Caco-2 (cell line): Measurements from ENCODE around the gene TMOD1. TPM values are rescaled to one million over a fixed set of nuclear protein-coding genes. Genes with fewer than 3 reads are reported as not detected.

Experiments
- BruUV-seq: library from RNA; stranded (reverse); fragments of 400-500 nt; replicated peaks from 2 replicates; lab custom pipeline; 2021; lab: Mats Ljungman, UMichigan
- CTCF ChIA-PET: fragments of 300-600 bp; sonication (Branson Sonifier 250); formaldehyde crosslinking; loops from one replicate; lab custom pipeline; 2022; ENCODE audit warnings: antibody characterized with exemption; lab: Charles Lee
- POLR2A ChIA-PET: fragments of 300-600 bp; sonication (Branson Sonifier 250); formaldehyde crosslinking; loops from one replicate; lab custom pipeline; 2022; ENCODE audit warnings: antibody characterized with exemption; lab: Charles Lee
- DNase-seq, 2 experiments: peaks; one replicate each; pipeline versions ENCODE4 v3.0.0 to v3.0.0-alpha.2; 2020 to 2022
- H3K27me3 ChIP-seq: replicated peaks from 2 replicates; pipeline ENCODE4 v1.6.0; 2011; ENCODE audit warnings: low read length; ENCODE audit not compliant: control insufficient read depth, insufficient read depth
- H3K36me3 ChIP-seq: 2 replicates; pipeline ENCODE4 v1.5.1; 2011; ENCODE audit warnings: low read length; ENCODE audit not compliant: control insufficient read depth, insufficient read depth
- H3K4me1 ChIP-seq: fragments of 250-450 bp; sonication (Bioruptor Pico); 2 replicates; pipeline ENCODE4 v1.5.1; 2020; ENCODE audit warnings: mild to moderate bottlenecking
- H3K4me3 ChIP-seq: 2 replicates; pipeline ENCODE4 v1.5.1; 2011; ENCODE audit warnings: low read depth, mild to moderate bottlenecking, control low read depth, low read length
- H3K9me3 ChIP-seq: fragments of 250-450 bp; sonication (Bioruptor Pico); 2 replicates; pipeline ENCODE4 v1.5.1; 2020; ENCODE audit warnings: mild to moderate bottlenecking, moderate library complexity
- H3K27ac Mint-ChIP-seq: one replicate; pipeline ENCODE4 v1.8.0; 2022; ENCODE audit warnings: mixed read lengths; ENCODE audit not compliant: unreplicated experiment
- H3K27me3 Mint-ChIP-seq: one replicate; pipeline ENCODE4 v1.8.0; 2022; ENCODE audit warnings: mixed read lengths; ENCODE audit not compliant: insufficient read depth, unreplicated experiment
- H3K36me3 Mint-ChIP-seq: one replicate; pipeline ENCODE4 v1.8.0; 2022; ENCODE audit warnings: mild to moderate bottlenecking, mixed read lengths; ENCODE audit not compliant: insufficient read depth, unreplicated experiment
- H3K4me1 Mint-ChIP-seq: one replicate; pipeline ENCODE4 v1.8.0; 2022; ENCODE audit warnings: low read depth, mixed read lengths; ENCODE audit not compliant: unreplicated experiment
- H3K4me3 Mint-ChIP-seq: one replicate; pipeline ENCODE4 v1.8.0; 2022; ENCODE audit warnings: mild to moderate bottlenecking, moderate library complexity, mixed read lengths; ENCODE audit not compliant: unreplicated experiment
- H3K9me3 Mint-ChIP-seq: one replicate; pipeline ENCODE4 v1.8.0; 2022; ENCODE audit warnings: mixed read lengths; ENCODE audit not compliant: unreplicated experiment
- CTCF ChIP-seq, 2 experiments: fragments of 200-600 bp in 1 of 2; IDR thresholded peaks; 1 replicate in 1 of 2; 2 replicates in 1 of 2; pipeline versions ENCODE4 v1.5.1 to v1.8.0; 2011 to 2022; ENCODE audit warnings: antibody characterized with exemption in 1 of 2, control low read depth in 1 of 2, inconsistent platforms in 1 of 2, low read depth in 1 of 2, low read length in 1 of 2, mild to moderate bottlenecking in 1 of 2, moderate library complexity in 1 of 2; ENCODE audit not compliant: insufficient read depth in 1 of 2, severe bottlenecking in 1 of 2, unreplicated experiment in 1 of 2
- intact Hi-C: fragments of 100-400 bp; cut with micrococcal nuclease; formaldehyde crosslinking; loops from one replicate; pipeline ENCODE4 v1.10.0; 2022; ENCODE audit not compliant: unreplicated experiment
- total RNA-seq: library from RNA; stranded (reverse); gene quantifications from 2 replicates; pipeline ENCODE4 v1.2.3, GENCODE V29; 2022

TMOD1 gene
- total RNA-seq, 1 experiment from 2014 or later: 1.1 TPM

GRCh38 chr9:97563458-97564135 lies 62.1 kb downstream of the TMOD1 start:
- ChIA-PET CTCF (no interaction called here), POLR2A (no interaction called here)
- intact Hi-C loops: no loop called here
- Histone ChIP-seq H3K4me3 (no peak overlapping the region), H3K9me3 (no peaks in the 10 kb centered on the region), H3K4me1 (0 out of 2 replicates have a peak, but pooled peaks cover 4% of the 10 kb centered on the region), H3K27me3 (no peaks in the 10 kb centered on the region), H3K36me3 (no peaks in the 10 kb centered on the region)
- no peaks in the 10 kb centered on the region for H3K4me1 Mint-ChIP-seq
- DNase-seq: no peak
- no peaks in the 10 kb centered on the region for H3K27me3 Mint-ChIP-seq
- no peaks in the 10 kb centered on the region for H3K36me3 Mint-ChIP-seq
- no peak for TF ChIP-seq CTCF (IDR thresholded peaks at IDR 0.05; ENCODE audit: insufficient read depth in 1 of 2, low read depth in 1 of 2, low read length in 1 of 2, severe bottlenecking in 1 of 2, unreplicated experiment in 1 of 2)
- no TSS peak for BruUV-seq
- H3K4me3 Mint-ChIP-seq: no peak overlapping the region
- H3K27ac Mint-ChIP-seq: no peak overlapping the region
- no peaks in the 10 kb centered on the region for H3K9me3 Mint-ChIP-seq

DNA sequence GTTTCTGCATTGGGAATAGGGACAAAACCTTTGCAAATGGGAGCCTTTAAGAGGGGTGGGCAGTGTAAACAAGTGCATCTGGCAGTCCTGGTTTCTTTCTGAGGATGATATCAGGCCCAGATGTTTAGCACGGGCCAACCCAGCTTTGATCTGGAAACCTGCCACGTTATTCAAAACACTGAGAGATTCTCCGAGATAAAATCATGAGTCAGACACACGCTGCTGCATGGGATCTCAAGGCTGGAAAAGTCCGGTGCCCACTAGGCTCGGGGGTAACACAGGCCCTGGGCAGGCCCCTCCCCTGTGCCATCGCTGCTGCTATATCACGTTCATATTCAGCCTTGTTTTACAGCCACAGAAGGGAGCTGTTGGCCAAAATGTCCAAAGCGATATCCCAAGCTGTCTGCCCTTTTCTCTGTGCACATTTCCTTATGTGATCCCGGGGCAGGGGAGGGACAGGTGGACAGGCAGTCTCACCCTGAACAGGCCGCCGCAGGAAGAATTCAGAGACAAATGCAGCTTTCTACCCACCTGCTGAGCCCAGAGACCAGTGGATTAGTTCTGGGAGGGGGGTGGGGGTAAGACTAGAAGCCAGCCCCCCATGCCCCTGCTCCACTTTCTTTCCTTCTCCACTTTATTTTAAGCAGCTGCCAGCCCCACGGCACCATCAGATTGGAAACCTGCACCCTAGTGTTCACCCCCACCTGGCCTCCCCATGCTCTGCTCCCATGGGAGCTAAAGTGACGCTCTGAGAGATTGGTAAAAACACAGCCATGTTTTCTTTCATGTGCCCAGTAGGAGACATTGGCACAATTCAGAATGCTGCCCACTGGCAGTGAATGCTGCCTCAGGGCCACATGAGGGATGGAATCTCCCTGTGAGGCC lies 63.1 kb downstream of the TMOD1 start:
- Histone ChIP-seq H3K4me1 (0 out of 2 replicates have a peak, but pooled peaks cover 4% of the 10 kb centered on the region), H3K4me3 (no peak overlapping the region), H3K9me3 (no peaks in the 10 kb centered on the region), H3K36me3 (no peaks in the 10 kb centered on the region), H3K27me3 (no peaks in the 10 kb centered on the region)
- POLR2A ChIA-PET: no interaction called here
- H3K4me1 Mint-ChIP-seq: no peaks in the 10 kb centered on the region
- H3K9me3 Mint-ChIP-seq: no peaks in the 10 kb centered on the region
- H3K4me3 Mint-ChIP-seq: no peak overlapping the region
- no TSS peak for BruUV-seq
- intact Hi-C loops: no loop called here
- H3K36me3 Mint-ChIP-seq: no peaks in the 10 kb centered on the region
- CTCF ChIA-PET: interaction anchor here (1.0 kb wide), 1 partner anchor 34 kb away, joined by 5 read pairs; no protein-coding TSS in a partner anchor
- no peaks in the 10 kb centered on the region for H3K27me3 Mint-ChIP-seq
- TF ChIP-seq CTCF (IDR thresholded peaks at IDR 0.05; ENCODE audit: insufficient read depth in 1 of 2, low read depth in 1 of 2, low read length in 1 of 2, severe bottlenecking in 1 of 2, unreplicated experiment in 1 of 2): no peak
- DNase-seq: no peak
- H3K27ac Mint-ChIP-seq: no peak overlapping the region

- TF ChIP-seq CTCF (IDR thresholded peaks at IDR 0.05; ENCODE audit: insufficient read depth in 1 of 2, low read depth in 1 of 2, low read length in 1 of 2, severe bottlenecking in 1 of 2, unreplicated experiment in 1 of 2): no peak
- no peaks in the 10 kb centered on the region for H3K9me3 Mint-ChIP-seq
- H3K4me1 ChIP-seq: 0 out of 2 replicates have a peak, but pooled peaks cover 4% of the 10 kb centered on the region
- H3K4me3 Mint-ChIP-seq: no peak overlapping the region
- intact Hi-C loops: no loop called here
- H3K27me3 Mint-ChIP-seq: no peaks in the 10 kb centered on the region
- no peaks in the 10 kb centered on the region for H3K27me3 ChIP-seq
- no peaks in the 10 kb centered on the region for H3K36me3 Mint-ChIP-seq
- no peak for DNase-seq
- H3K27ac Mint-ChIP-seq: no peak overlapping the region
- no peak overlapping the region for H3K4me3 ChIP-seq
- ChIA-PET CTCF (interaction anchor here (1.0 kb wide), 1 partner anchor 33 kb away, joined by 5 read pairs; no protein-coding TSS in a partner anchor), POLR2A (no interaction called here)
- no peaks in the 10 kb centered on the region for H3K36me3 ChIP-seq
- no peaks in the 10 kb centered on the region for H3K9me3 ChIP-seq
- no peaks in the 10 kb centered on the region for H3K4me1 Mint-ChIP-seq
- BruUV-seq: no TSS peak
These were observed 63.8 kb downstream of the TMOD1 start for GRCh38 chr9:97565262-97565661.
